HL-60 (cell line): Measurements from ENCODE around the gene FAU.

ENCODE experiments used
- GABPA ChIP-seq: IDR thresholded peaks from 2 replicates; pipeline ENCODE4 v1.6.1; 2012; ENCODE audit warnings: low read depth
- POLR2AphosphoS5 ChIP-seq: IDR thresholded peaks from 2 replicates; pipeline ENCODE4 v1.6.1; 2012; ENCODE audit warnings: low read depth
- TF ChIP-seq, protein P1 (sequence below): IDR thresholded peaks from one replicate; pipeline ENCODE4 v1.5.1; 2011; ENCODE audit warnings: low read length, control low read depth, inconsistent platforms; ENCODE audit not compliant: insufficient read depth
- TF ChIP-seq, protein P2 (sequence below): IDR thresholded peaks from 2 replicates; pipeline ENCODE4 v1.6.1; 2012; ENCODE audit warnings: low read depth; ENCODE audit not compliant: insufficient replicate concordance

DNA sequence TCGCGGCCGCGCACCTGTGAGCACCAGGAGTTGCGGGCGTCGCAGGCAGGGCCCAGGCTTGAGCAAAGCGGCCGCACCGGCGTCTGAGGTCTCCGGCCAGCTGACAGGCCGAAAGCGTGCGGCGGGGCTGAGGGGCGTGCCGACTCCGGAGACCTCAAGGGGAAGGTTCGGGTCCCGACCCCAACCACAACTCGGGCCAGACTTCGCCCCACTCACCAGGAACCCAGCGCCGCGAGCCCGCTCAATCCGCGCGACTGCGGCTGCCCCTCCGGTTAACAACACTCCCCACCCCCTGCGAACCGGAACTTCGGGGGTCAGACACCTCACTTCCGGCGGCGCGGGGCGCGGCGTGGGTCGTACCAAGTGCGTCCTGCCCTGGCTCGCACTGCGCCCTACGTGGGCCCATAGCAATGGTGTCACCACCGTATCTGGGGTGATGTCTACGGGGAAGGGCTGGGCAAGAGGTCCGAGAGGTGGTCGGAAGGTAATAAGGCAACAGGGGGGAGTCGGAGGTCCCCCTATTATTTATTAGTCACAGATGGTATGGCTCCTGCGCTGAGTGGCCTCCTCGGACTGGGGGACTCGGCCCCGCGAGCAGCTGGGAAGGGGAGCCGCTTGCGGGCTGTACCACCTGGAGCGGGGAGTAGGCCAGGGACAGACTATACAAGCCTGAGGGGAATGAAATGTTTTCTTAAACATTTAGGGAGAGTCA, 12.5 kb upstream of the FAU start, which contains the start of gene SYVN1:
- TF ChIP-seq, protein P1, sequence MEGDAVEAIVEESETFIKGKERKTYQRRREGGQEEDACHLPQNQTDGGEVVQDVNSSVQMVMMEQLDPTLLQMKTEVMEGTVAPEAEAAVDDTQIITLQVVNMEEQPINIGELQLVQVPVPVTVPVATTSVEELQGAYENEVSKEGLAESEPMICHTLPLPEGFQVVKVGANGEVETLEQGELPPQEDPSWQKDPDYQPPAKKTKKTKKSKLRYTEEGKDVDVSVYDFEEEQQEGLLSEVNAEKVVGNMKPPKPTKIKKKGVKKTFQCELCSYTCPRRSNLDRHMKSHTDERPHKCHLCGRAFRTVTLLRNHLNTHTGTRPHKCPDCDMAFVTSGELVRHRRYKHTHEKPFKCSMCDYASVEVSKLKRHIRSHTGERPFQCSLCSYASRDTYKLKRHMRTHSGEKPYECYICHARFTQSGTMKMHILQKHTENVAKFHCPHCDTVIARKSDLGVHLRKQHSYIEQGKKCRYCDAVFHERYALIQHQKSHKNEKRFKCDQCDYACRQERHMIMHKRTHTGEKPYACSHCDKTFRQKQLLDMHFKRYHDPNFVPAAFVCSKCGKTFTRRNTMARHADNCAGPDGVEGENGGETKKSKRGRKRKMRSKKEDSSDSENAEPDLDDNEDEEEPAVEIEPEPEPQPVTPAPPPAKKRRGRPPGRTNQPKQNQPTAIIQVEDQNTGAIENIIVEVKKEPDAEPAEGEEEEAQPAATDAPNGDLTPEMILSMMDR = no peak
- TF ChIP-seq POLR2AphosphoS5 (peak; percentile 76; the same call in 1 of the 2 replicates), GABPA (peak; percentile 90)
- TF ChIP-seq, protein P2, sequence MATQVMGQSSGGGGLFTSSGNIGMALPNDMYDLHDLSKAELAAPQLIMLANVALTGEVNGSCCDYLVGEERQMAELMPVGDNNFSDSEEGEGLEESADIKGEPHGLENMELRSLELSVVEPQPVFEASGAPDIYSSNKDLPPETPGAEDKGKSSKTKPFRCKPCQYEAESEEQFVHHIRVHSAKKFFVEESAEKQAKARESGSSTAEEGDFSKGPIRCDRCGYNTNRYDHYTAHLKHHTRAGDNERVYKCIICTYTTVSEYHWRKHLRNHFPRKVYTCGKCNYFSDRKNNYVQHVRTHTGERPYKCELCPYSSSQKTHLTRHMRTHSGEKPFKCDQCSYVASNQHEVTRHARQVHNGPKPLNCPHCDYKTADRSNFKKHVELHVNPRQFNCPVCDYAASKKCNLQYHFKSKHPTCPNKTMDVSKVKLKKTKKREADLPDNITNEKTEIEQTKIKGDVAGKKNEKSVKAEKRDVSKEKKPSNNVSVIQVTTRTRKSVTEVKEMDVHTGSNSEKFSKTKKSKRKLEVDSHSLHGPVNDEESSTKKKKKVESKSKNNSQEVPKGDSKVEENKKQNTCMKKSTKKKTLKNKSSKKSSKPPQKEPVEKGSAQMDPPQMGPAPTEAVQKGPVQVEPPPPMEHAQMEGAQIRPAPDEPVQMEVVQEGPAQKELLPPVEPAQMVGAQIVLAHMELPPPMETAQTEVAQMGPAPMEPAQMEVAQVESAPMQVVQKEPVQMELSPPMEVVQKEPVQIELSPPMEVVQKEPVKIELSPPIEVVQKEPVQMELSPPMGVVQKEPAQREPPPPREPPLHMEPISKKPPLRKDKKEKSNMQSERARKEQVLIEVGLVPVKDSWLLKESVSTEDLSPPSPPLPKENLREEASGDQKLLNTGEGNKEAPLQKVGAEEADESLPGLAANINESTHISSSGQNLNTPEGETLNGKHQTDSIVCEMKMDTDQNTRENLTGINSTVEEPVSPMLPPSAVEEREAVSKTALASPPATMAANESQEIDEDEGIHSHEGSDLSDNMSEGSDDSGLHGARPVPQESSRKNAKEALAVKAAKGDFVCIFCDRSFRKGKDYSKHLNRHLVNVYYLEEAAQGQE = no peak
